Heart left ventricle (tissue), 16 donors: Measurements from ENCODE around the gene LIPG. TPM values are rescaled to one million over a fixed set of nuclear protein-coding genes. Genes with fewer than 3 reads are reported as not detected.

Experiments used
- ATAC-seq, 4 donors: fragments of 200-7000 bp; cut with Tn5 transposase; one replicate each; pipeline ENCODE4 v1.9.1; 2020 to 2022; ENCODE audit warnings: moderate library complexity in 4 of 4, mild to moderate bottlenecking in 3 of 4, moderate number of reproducible peaks in 1 of 4
- DNase-seq, 5 donors: peaks; one replicate each; pipeline ENCODE4 v3.0.0-alpha.2; 2020
- H3K27ac ChIP-seq, 12 donors: fragments of 200-600 bp; sonication (generic) in 4 of 12; one replicate each; pipeline versions ENCODE4 v1.5.0 to v1.8.0; 2016 to 2022; ENCODE audit warnings: mild to moderate bottlenecking in 2 of 12
- H3K27me3 ChIP-seq, 9 donors: fragments of 200-600 bp; sonication (generic) in 2 of 9; one replicate each; pipeline versions ENCODE4 v1.5.1 to v1.8.0; 2016 to 2022; ENCODE audit warnings: mild to moderate bottlenecking in 3 of 9
- H3K36me3 ChIP-seq, 9 donors: fragments of 200-600 bp; sonication (generic) in 2 of 9; one replicate each; pipeline versions ENCODE4 v1.5.0 to v1.8.0; 2018 to 2022; ENCODE audit warnings: mild to moderate bottlenecking in 2 of 9
- H3K4me1 ChIP-seq, 12 donors: fragments of 200-600 bp; sonication (generic) in 4 of 12; one replicate each; pipeline versions ENCODE4 v1.5.0 to v1.8.0; 2016 to 2022; ENCODE audit warnings: mild to moderate bottlenecking in 3 of 12
- H3K4me3 ChIP-seq, 12 donors: fragments of 200-600 bp; sonication (generic) in 4 of 12; one replicate each; pipeline versions ENCODE4 v1.5.0 to v1.8.0; 2017 to 2022; ENCODE audit warnings: mild to moderate bottlenecking in 9 of 12, moderate library complexity in 4 of 12
- H3K9me3 ChIP-seq, 12 donors: fragments of 200-600 bp; sonication (generic) in 4 of 12; one replicate each; pipeline versions ENCODE4 v1.5.0 to v1.8.0; 2016 to 2022; ENCODE audit warnings: mild to moderate bottlenecking in 1 of 12
- CTCF ChIP-seq, 12 donors: fragments of 200-600 bp; sonication (generic) in 4 of 12; IDR thresholded peaks; one replicate each; pipeline versions ENCODE4 v1.5.0 to v1.8.0; 2018 to 2022; ENCODE audit warnings: antibody characterized with exemption in 12 of 12, mild to moderate bottlenecking in 5 of 12
- POLR2A ChIP-seq, 2 donors: fragments of 450-650 bp; IDR thresholded peaks; one replicate each; pipeline ENCODE4 v1.6.1; 2017; ENCODE audit warnings: antibody characterized with exemption in 2 of 2, mild to moderate bottlenecking in 2 of 2, moderate library complexity in 2 of 2
- WGBS, 4 donors: extraction: QIAGEN DNeasy Blood & Tissue Kit in 2 of 4; methylation state at CpG; one replicate each; pipeline versions ENCODE4 v1.1.5 to v1.1.7; 2013 to 2018; 5-methylcytosine and 5-hydroxymethylcytosine counted together
- intact Hi-C, 10 donors: fragments of 100-400 bp; cut with DNase I; formaldehyde crosslinking; loops; one replicate each; pipeline versions ENCODE4 v1.11.1 to v1.14.2; 2022
- polyA plus RNA-seq, 2 donors: library from polyadenylated mRNA; stranded (reverse); fragments of 200-250 nt; gene quantifications; one replicate each; pipeline ENCODE4 v1.2.3, GENCODE V29; 2013
- total RNA-seq, 9 donors: library from RNA; depleted of rRNA in 2 of 9; stranded (reverse); fragments of >200 nt in 2 of 9; fragmentation: NEBNext Ultra II Directional in 3 of 9; extraction: Animal tissue kit (Norgen Biotek cat#: 25700) in 3 of 9; gene quantifications; one replicate each; pipeline versions ENCODE4 v1.1.0 to v1.2.4, GENCODE V29; 2016 to 2023
- donor health status: ischemic (EF 13 %, LVEDD 7.1; RV severe dilation, severe dysfunction).
- donor health status: healthy with polysubstance abuse.
- donor health status: DM: no; HTN: yes; CAD: no.
- donor health status: DM: no; HTN: no; CAD: no.
- donor health status: ischemic (EF 25% LVEDD 6.9; RV normal size, moderate dysfunction).
- donor health status: ischemic (EF 25% LVEDD 5.7; RV mildly dilated, moderate dysfunction).
- donor health status: healthy.
- donor health status: DM: yes; HTN: yes; CAD: no.
- donor health status: ischemic (EF 35%, LVEDD 5.7; RV mildly dilated, moderate dysfunction).
- donor health status: nonischemic (EF 11% LVEDD 7.7; RV severe dilation, severe dysfunction).
- donor health status: DM: yes; HTN: yes; CAD: no.
- donor health status: PGD.
- donor health status: ischemic (EF 29% LVEDD 5.4; RV normal size, mild dysfunction).
- donor health status: nonischemic (EF 23%, LVEDD 6.1; RV moderate dilation, normal function).

The LIPG gene
- total and polyA plus RNA-seq, 11 donors = 0.04 to 12.1 (median 1.1) TPM; not detected in 3

GRCh38 chr18:49563701-49564517 lies 2.1 kb downstream of the LIPG start:
- ATAC-seq = no peak
- H3K4me3 ChIP-seq = peak overlapping the region in 1 of 12 donors; percentile 0
- H3K9me3 ChIP-seq = no peaks in the 10 kb centered on the region
- no peak for DNase-seq
- H3K27ac ChIP-seq = no peak overlapping the region
- WGBS, 4 donors = 83 to 87% (median 85%) methylated on average over 8 of the region's 8 CpGs
- peaks cover 12 to 53% (median 38%) of the 10 kb centered on the region in 9 donors for H3K27me3 ChIP-seq
- TF ChIP-seq POLR2A (IDR thresholded peaks at IDR 0.05) = no peak
- no peak for TF ChIP-seq CTCF (IDR thresholded peaks at IDR 0.05)
- H3K4me1 ChIP-seq = peaks cover 3 to 35% (median 21%) of the 10 kb centered on the region in 12 donors
- no peaks in the 10 kb centered on the region for H3K36me3 ChIP-seq
- intact Hi-C loops = loop anchor here in 9 of 10 donors (2.0 to 10.0 kb wide), 9 partner anchors 61 to 293 kb away; no protein-coding TSS in a partner anchor

- intact Hi-C loops = loop anchor here in 9 of 10 donors (5.0 to 10.0 kb wide), 8 partner anchors 60 to 293 kb away; no protein-coding TSS in a partner anchor
Measured at GRCh38 chr18:49564518-49564834, 2.6 kb downstream of the LIPG start.

GRCh38 chr18:49565101-49565500 lies 3.2 kb downstream of the LIPG start:
- H3K27me3 ChIP-seq = peaks cover 12 to 43% (median 29%) of the 10 kb centered on the region in 9 donors
- ATAC-seq (no peak), DNase-seq (no peak)
- 83 to 88% (median 85%) methylated on average over 9 of the region's 9 CpGs for WGBS, 4 donors
- H3K27ac ChIP-seq = no peak overlapping the region
- no peak overlapping the region for H3K4me3 ChIP-seq
- peaks cover 3 to 35% (median 21%) of the 10 kb centered on the region in 12 donors for H3K4me1 ChIP-seq
- no peaks in the 10 kb centered on the region for H3K9me3 ChIP-seq
- TF ChIP-seq POLR2A (IDR thresholded peaks at IDR 0.05) (no peak), CTCF (IDR thresholded peaks at IDR 0.05) (no peak)
- H3K36me3 ChIP-seq = no peaks in the 10 kb centered on the region
- intact Hi-C loops = loop anchor here in 6 of 10 donors (10.0 kb wide), 4 partner anchors 60 to 200 kb away; no protein-coding TSS in a partner anchor

More at GRCh38 chr18:49564518-49564834, 2.6 kb downstream of the LIPG start:
- peaks cover 3 to 35% (median 21%) of the 10 kb centered on the region in 12 donors for H3K4me1 ChIP-seq
- H3K36me3 ChIP-seq = no peaks in the 10 kb centered on the region
- no peak overlapping the region for H3K27ac ChIP-seq
- ATAC-seq (no peak), DNase-seq (no peak)
- H3K9me3 ChIP-seq = no peaks in the 10 kb centered on the region
- no peak overlapping the region for H3K4me3 ChIP-seq
- peaks cover 12 to 49% (median 35%) of the 10 kb centered on the region in 9 donors for H3K27me3 ChIP-seq
- TF ChIP-seq CTCF (IDR thresholded peaks at IDR 0.05) = no peak
- no peak for TF ChIP-seq POLR2A (IDR thresholded peaks at IDR 0.05)

DNA sequence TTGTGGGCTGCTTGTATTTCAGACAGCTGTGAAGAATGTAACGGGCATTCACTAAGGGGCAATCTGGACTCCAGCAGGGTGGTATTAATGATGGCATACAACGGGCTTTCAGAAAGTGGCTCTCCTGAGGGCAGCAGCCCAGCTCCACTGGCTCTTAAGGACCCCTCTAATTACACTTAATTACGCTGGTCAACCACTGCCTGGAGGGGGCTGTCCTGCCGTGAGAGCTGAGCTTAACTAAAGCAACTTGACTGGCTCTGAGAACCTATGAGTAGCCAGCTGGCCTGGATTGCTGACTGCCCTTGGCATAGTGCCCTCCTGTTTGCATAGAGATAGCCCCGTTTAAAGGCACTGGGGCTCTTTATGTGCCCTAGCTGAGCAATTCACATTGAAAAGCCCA lies 3.8 kb downstream of the LIPG start:
- ATAC-seq = peak; percentile 54 to 81 (median 66)
- intact Hi-C loops = loop anchor here in 6 of 10 donors (10.0 kb wide), 4 partner anchors 59 to 199 kb away; no protein-coding TSS in a partner anchor
- peaks cover 3 to 33% (median 19%) of the 10 kb centered on the region in 12 donors for H3K4me1 ChIP-seq
- 35 to 55% (median 49%) methylated on average over 5 of the region's 5 CpGs for WGBS, 4 donors
- no peak for TF ChIP-seq POLR2A (IDR thresholded peaks at IDR 0.05)
- peak in 4 of 5 donors; percentile 44 to 68 (median 56) for DNase-seq
- peaks cover 12 to 37% (median 23%) of the 10 kb centered on the region in 9 donors for H3K27me3 ChIP-seq
- no peaks in the 10 kb centered on the region for H3K36me3 ChIP-seq
- no peak overlapping the region for H3K4me3 ChIP-seq
- no peak overlapping the region for H3K27ac ChIP-seq
- H3K9me3 ChIP-seq = no peaks in the 10 kb centered on the region
